Neural cell (in vitro differentiated cells): ENCODE results near the gene PBX4.
"Not testable (repeated sequence)": the region's sequence is repeated elsewhere in the genome, so short reads cannot be mapped to it uniquely, and the experiment has no call there.

ENCODE experiments used
- RAD21 ChIP-seq: fragments of 450-650 bp; conservative IDR thresholded peaks from 2 replicates; pipeline ENCODE4 v1.6.1; 2014; ENCODE audit warnings: antibody characterized with exemption, mild to moderate bottlenecking, moderate library complexity
- TF ChIP-seq, protein P1 (sequence below): fragments of 450-650 bp; IDR thresholded peaks from 2 replicates; pipeline ENCODE4 v1.5.1; 2014; ENCODE audit warnings: antibody characterized with exemption, mild to moderate bottlenecking, moderate library complexity; ENCODE audit not compliant: poor library complexity, severe bottlenecking

GRCh38 chr19:19606686-19607085 is 11.8 kb downstream of the PBX4 start:
- TF ChIP-seq, protein P1, sequence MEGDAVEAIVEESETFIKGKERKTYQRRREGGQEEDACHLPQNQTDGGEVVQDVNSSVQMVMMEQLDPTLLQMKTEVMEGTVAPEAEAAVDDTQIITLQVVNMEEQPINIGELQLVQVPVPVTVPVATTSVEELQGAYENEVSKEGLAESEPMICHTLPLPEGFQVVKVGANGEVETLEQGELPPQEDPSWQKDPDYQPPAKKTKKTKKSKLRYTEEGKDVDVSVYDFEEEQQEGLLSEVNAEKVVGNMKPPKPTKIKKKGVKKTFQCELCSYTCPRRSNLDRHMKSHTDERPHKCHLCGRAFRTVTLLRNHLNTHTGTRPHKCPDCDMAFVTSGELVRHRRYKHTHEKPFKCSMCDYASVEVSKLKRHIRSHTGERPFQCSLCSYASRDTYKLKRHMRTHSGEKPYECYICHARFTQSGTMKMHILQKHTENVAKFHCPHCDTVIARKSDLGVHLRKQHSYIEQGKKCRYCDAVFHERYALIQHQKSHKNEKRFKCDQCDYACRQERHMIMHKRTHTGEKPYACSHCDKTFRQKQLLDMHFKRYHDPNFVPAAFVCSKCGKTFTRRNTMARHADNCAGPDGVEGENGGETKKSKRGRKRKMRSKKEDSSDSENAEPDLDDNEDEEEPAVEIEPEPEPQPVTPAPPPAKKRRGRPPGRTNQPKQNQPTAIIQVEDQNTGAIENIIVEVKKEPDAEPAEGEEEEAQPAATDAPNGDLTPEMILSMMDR = not testable (repeated sequence)
- TF ChIP-seq RAD21 = not testable (repeated sequence)
